Femur (tissue), 1 donor: ENCODE data around the gene SLC35E2B.

Source experiments
- DNase-seq: peaks from one replicate; pipeline ENCODE4 v3.0.0-alpha.2; 2017

The SLC35E2B gene

GRCh38 chr1:1623181-1623630 is 69.4 kb downstream of the SLC35E2B start:
- DNase-seq: no peak

DNA sequence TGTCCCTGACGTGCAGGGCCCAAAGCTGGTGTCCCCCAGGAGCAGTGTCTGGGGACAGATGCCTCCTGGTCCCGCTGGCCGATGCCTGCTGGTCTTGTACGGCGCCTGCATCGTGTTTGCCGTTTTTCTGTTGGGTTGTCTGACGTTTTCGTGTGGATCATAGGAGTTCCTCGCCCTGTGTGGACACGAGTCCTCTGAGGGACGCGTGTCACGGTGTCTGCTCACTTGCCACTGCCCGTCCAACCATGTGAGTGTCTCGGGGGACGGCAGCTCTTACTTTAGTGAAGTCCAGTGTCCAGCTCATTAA is 69.9 kb downstream of the SLC35E2B start:
- no peak for DNase-seq

- DNase-seq: no peak
Observed at GRCh38 chr1:1622010-1622787, 70.4 kb downstream of the SLC35E2B start.

- DNase-seq: no peak
Observed at GRCh38 chr1:1621173-1622009, 71.2 kb downstream of the SLC35E2B start.

- DNase-seq: peak; percentile 39
Observed at GRCh38 chr1:1620433-1621139, 72.0 kb downstream of the SLC35E2B start.

DNA sequence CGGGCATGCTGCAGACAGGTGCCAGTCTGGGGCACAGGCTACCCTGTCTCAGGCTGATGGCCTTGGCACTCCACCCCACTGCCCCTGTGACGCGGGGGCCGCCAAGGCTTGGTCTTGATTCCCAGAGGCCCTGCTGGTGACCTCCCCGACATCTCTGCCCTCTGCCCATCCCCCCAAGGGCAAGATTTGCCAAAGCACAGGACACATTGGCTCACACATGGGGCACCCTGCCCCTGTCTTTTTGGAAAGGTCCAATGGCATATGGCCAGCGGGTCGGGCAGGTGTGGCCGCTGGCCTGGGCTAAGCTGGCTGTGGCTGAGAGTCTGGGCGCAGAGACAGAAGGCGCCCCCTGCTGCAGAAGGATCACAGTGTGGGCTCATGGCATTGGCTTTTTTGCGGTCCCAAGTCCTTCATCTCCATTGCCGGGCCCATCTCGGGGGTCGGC is 72.7 kb downstream of the SLC35E2B start:
- DNase-seq: peak; percentile 57

DNA sequence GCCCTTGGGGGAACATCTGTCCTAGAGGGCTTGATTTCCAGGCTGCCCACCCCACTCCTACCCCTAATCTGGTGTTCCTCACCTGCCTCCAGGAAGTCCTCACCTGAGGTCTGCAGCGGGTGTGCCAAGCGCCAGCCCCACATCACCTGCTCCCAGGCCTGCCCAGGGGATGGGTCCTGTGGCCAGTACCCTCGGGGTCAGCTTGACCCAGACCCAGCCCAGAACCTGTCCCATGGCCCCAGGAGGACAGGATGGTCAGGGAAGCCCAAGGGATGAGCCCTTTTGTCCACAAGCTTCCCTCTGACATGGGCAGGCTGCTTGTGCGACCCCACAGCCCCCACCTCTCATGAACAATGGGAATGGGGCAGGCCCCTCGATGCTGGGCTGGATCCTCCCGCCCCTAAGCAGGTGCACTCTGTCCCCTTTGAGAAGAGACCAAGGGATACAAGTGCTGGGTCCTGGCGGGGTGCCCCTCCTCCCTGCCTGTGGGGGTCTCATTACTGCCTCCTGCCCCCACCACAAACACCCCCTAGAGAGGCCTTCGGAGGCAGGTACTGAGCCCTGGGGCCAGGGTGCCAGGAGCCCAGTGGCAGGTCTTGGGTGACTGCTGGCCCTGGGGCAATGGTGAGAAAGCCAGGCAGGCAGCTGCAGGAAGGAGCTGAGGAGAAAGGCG is 74.1 kb downstream of the SLC35E2B start:
- DNase-seq: no peak

DNA sequence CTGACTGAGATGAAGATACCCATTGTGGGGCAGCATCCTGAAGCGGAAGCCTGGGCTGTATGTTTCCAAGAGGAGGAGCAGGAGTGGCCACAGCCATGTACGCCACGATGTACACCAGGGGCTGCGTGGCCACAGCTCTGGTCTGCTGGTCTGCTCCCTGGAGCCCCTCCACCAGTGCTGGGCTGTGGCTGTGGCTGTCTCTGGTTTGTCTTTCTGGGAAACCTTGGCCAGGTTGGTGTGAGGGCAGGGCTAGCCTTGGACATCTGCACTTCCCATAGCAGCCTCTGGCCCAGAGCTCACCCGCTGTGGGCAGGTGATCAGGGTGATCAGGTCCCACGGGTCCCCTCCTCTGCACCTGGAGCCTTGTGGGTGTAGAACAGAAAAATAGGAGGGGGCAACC is 74.7 kb downstream of the SLC35E2B start:
- no peak for DNase-seq

DNA sequence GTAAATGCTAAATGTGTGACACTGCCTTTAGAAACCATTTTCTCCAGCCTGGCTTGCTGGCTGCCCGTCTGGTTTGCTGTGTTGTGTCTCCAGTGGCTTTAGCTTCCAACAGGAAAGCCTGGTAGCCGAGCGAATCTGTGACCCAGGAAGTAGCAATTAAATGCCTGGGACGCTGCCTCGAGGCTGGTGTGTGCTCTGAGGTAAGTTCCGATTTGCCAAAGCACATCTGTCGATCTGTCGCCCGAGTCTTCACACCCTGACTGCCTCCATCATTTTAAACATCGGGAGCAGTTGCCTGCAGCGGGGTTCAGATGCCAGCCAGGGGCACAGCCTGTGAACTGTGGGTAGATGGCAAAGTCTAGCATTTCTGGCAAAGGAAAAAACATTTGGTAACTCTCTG is 75.1 kb downstream of the SLC35E2B start:
- DNase-seq: no peak

GRCh38 chr1:1616838-1617237 is 75.8 kb downstream of the SLC35E2B start:
- no peak for DNase-seq

GRCh38 chr1:1616045-1616790 is 76.4 kb downstream of the SLC35E2B start:
- no peak for DNase-seq

GRCh38 chr1:1615256-1616044 is 77.1 kb downstream of the SLC35E2B start, which contains the start of gene MIB2:
Gene MIB2 (plus strand): TSS chr1:1615500. CDS start chr1:1623453, 7,953 bp downstream.
- DNase-seq: peak; percentile 97

DNA sequence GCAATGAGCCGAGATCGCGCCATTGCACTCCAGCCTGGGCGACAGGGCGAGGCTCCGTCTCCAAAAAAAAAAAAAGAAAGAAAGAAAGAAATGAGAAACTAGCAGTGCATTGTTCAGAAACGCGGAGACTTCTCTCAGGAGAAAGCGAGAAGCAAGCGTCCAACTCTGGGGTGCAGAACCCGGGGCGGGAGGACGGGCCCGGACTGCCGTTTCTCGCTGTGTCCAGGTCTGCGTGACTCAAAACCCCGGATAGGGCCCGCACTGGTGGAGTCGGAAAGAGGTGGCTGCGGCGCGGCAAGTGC is 77.7 kb downstream of the SLC35E2B start:
- DNase-seq: no peak

DNA sequence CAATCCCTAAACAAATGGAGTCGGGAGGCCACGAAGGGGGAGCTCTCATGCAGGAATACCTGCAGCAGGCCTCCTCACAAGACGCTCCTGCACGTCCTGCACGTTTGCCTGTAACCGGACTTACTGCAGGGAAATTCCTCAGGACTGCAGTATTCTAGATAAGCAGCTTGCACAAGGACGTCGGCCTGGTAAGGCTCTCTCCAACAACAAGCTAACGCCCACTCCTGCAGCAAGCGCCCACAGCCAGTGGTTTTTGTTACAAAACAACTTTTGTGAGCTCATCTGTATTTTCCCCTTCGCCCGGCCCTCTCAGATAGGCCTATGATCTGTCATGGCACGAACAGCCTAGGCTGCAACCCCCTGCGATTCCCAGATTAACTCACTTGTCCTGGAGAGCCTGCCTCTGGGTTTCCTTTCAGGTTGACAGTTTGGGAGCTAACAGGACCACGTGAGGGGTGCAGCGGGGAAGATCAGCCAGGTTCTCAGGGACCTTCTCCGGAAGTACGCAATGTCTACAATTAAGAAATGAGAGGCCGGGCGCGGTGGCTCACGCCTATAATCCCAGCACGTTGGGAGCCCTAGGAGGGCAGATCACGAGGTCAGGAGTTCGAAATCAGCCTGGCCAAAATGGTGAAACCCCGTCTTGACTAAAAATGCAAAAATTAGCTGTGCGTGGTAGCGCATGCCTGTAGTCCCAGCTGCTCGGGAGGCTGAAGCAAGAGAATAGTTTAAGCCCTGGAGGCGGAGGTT is 78.2 kb downstream of the SLC35E2B start:
- peak; percentile 55 for DNase-seq

- DNase-seq: no peak
Observed at GRCh38 chr1:1613509-1614082, 79.0 kb downstream of the SLC35E2B start.

DNA sequence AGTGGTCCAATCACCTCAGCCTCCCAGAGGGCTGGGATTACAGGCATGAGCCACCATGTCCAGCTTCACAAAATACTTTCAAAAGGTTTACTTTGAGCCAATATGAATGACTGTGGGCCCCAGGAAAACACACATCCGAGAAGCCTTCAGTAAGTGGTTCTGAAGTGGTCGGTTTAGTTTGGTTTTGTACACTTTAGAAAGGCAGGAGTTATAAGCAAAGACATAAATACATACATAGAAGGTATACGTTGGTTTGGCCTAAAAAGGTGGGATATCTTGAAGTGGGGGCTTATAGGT is 80.5 kb downstream of the SLC35E2B start:
- no peak for DNase-seq

DNA sequence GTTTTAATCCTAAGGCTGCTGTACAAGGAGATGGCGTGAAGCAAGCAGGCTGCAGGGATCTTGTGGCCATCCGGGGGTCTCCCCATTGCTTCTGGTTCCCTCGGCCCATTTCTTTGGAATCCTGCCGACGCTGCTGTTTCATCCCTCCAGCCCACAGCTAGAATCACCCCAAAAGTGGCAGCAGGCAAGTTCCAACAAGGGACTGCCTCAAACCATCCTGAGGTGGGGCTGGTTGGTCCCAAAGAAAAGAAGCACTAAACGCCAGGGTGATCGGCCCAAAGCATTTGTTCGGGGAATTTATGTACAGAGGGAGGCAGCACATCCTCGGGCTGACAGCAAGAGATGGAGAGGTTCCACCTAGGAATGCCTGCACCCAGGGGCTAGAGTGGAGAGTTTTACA is 81.8 kb downstream of the SLC35E2B start:
- no peak for DNase-seq

DNA sequence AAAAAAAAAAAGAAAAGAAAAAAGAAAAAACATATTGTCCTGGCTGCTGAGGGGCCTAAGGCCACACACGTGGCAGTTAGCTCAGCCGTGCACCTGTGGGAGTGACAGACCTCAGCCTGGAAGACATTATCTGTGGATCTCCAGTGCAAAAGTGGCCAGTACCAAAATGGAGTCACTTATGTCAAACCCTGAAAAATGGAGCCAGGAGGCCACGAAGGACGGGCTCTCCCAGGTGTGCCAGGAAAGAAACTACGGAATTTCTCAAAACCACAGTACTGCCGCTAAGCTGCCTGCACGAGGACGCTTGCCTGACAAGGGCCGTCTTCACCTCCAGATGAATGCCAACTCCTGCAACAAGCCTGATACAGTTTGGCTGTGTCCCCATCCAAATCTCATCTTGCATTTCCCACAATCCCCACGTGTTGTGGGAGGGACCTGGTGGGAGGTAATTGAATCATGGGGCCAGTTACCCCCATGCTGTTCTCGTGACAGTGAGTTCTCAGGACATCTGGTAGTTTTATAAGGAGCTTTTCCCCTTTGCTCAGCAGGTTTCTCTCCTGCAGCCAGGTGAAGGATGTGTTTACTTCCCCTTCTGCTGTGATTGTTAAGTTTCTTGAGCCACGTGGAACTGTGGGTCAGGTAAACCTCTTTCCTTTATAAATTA is 82.6 kb downstream of the SLC35E2B start:
- no peak for DNase-seq
